NCI-H1048 (cell line): ENCODE data around the gene LY6G6F.
A peak's percentile ranks its signal among the peaks of the same experiment; 100 is the strongest.

Experiments
- DNase-seq: peaks from one replicate; lab custom pipeline; 2025; lab: John Stamatoyannopoulos, UW

The LY6G6F gene

GRCh38 chr6:31723980-31724691 lies 17.5 kb downstream of the LY6G6F start:
- no peak for DNase-seq

DNA sequence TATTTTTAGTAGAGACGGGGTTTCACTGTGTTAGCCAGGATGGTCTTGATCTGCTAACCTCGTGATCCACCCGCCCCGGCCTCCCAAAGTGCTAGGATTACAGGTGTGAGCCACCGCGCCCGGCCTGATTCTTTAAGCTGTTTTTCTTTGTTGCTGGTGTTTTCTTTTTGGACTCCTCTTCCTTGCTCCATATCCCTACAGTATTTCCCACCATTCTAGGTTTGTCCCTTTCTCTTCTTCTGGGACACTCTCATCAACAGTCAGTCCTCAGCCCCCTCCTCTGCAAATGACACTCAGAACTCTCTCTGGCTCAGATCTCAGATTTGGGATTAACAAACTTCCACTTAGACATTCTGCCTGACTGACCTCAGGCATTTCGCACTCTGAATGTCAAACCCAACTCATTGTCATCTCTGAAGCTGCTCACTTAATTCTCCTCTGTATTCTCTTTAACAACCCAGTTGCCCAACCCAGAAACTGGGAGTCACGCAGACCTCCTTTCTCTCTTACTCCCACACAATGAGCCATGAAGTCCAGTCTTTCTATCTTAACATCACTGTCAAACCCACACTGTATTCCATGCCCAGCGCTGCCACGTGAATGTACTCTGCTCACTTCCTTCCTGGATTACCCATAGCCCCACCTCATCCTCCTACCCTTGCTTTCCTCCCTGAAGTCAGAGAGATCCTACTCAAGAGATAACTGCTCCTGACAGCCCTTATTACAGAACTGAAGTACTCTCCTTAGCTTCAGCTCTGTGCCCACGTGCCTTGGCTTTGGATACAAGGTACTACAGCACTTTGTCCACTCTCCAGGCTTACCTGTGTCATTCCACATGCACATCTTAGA lies 19.1 kb downstream of the LY6G6F start:
- DNase-seq: no peak

- no peak for DNase-seq
These were observed 20.5 kb downstream of the LY6G6F start for GRCh38 chr6:31727034-31727716.

- DNase-seq: no peak
These were observed 21.3 kb downstream of the LY6G6F start for GRCh38 chr6:31727717-31728671.

DNA sequence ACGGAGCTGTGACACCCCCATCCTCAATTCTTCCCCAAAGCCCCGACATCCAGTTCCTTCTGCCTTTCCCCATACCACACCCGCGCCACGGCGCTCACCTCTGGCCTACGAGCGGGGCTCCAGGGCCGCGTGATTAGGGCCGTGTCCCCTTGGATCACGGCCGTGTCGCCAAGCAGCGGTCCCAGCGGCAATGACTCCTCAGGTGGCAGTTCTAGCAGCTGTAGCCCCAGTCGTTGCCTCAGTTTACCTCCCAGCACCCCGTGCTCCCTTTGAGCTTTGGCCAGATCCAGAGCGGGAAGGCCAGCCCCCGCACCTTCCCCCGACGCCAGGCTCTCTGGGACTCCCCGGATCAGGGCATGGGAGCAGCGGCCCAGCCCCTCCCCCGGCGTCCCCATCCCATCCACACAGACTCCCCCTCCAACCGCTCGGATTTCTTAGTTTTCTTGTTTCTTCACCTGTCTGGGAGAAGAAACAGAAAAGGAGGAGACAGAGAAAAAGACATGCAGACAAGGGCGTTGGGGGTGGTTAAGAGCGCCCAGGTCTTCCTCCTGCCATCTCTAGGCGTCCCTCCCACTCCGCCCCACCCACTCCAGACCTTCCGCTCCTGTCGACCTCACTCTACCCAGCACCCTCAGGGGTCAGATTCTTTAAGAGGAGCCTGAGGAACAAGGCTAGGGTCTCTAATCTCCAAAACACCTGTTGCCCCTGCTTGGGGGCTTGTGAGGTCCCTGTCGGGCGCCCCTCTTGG lies 22.3 kb downstream of the LY6G6F start, which contains the start of gene DDAH2:
Gene DDAH2, minus strand, starts transcription at position 533 of the 748 bp plus-strand sequence. Its CDS starts 138 bp downstream, at position 395.
- no peak for DNase-seq

DNA sequence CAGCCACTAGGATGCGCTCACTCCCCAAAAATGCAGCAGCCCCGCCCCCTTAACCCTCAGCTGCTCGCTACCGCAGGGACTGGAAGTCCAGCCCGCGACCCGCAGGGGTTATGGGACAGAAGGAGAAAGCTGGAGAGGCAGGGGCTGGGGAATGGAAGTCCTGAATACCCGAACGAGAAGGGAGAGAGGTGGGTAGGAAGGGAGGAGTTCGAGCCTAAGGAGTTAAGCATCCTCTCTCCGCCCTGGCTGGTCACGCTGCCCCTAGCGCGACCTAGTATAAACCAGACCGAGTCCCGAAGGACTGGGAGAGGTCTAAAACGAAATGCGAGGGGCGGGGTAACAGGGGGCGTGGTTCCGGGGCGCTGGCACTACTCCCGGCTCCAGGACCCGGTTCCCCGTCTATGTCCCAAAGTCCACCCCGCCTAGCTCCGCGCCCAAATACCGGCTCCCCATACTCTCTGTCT lies 22.9 kb downstream of the LY6G6F start:
- peak; percentile 12 for DNase-seq

- DNase-seq: peak; percentile 68
These were observed 23.4 kb downstream of the LY6G6F start for GRCh38 chr6:31729979-31730630.

GRCh38 chr6:31730631-31731086 lies 24.0 kb downstream of the LY6G6F start:
- no peak for DNase-seq

- DNase-seq: no peak
These were observed 25.4 kb downstream of the LY6G6F start for GRCh38 chr6:31732029-31732428.

GRCh38 chr6:31733734-31734133 lies 27.1 kb downstream of the LY6G6F start:
- no peak for DNase-seq

- DNase-seq: no peak
These were observed 27.7 kb downstream of the LY6G6F start for GRCh38 chr6:31734247-31734820.

DNA sequence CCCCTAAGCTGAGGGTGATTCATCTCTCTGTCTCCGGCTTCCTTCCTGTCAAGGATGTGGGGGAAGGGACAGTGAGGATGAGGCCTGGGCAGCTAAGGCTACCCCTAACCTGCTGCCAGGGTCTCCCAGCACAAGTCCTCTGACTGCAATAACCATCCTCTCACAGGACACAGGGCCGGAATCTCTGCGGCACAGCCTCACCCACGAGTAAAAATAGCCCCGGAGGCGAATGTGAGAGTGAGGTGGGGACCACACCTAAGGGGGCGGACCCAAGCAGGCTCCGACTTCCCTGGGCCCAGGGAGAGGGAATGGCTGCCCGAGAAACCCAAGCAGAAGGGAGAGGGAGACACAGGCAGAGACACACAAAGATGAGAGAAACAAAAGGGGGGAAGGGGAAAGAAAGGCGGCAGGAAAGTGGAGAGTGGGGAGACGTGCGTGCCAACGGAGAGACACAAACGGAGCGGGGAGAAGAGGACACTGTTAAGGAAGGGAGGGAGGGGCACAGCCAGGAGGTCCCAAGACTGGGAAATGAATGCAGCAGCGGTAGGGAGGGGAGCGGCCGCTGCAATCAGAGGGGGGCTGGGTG lies 28.2 kb downstream of the LY6G6F start:
- DNase-seq: no peak

DNA sequence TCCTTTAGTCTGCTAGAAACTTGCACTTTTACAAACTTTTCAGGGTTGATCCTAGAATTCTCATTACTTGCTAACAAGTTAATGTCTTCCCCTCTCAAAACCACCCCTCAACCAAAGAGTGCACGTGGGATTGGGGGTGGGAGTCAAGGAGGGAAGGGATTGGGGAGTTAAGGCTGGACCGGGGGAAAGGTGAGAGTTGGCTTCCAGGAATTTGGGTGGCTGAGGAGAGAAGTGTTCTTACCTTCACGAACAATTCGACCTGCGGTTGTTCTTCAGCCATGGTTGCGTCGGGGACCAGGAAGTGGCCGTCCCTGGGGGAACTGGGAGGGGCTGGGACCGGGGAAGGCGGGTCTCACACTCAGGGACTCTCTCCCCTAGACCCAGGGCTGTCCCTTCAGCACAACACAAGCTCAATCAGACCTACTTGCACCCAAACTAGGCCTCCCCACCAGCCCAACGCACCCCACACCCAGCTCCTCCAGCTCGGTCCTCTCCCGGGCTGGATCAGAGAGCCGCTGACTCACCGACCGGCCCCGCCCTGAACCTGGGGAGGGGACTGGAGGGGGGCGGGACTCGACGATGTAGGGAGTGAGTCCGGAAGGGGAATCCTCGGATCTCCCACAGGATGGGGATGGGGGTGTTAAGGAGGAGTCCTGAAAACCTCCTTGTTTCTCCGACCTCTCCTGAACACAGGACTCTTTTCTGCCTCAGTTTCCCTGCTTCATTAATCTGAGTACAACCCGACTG lies 29.5 kb downstream of the LY6G6F start, which contains the start of gene CLIC1:
Gene CLIC1, minus strand, starts transcription at position 510 of the 747 bp plus-strand sequence. Its CDS starts 230 bp downstream, at position 280.
- DNase-seq: peak; percentile 63

- DNase-seq: no peak
These were observed 30.2 kb downstream of the LY6G6F start for GRCh38 chr6:31736768-31737314.

- no peak for DNase-seq
These were observed 30.8 kb downstream of the LY6G6F start for GRCh38 chr6:31737315-31737990.

- DNase-seq: no peak
These were observed 31.6 kb downstream of the LY6G6F start for GRCh38 chr6:31737991-31738979.
